Ovary (tissue), 3 donors: ENCODE data around the gene C9orf40.

Experiments used
- EP300 ChIP-seq: sonication (generic); formaldehyde crosslinking; IDR thresholded peaks from one replicate; pipeline ENCODE4 v1.6.1; 2017; ENCODE audit warnings: antibody characterized with exemption
- POLR2A ChIP-seq: fragments of 450-650 bp; IDR thresholded peaks from one replicate; pipeline ENCODE4 v1.6.1; 2017; ENCODE audit warnings: antibody characterized with exemption, mild to moderate bottlenecking, moderate library complexity
- TF ChIP-seq, protein P1 (sequence below), 3 donors: fragments of 450-650 bp in 2 of 3; fragments of 200-600 bp in 1 of 3; IDR thresholded peaks; one replicate each; pipeline versions ENCODE4 v1.5.1 to v1.8.0; 2016 to 2022; ENCODE audit warnings: antibody characterized with exemption in 3 of 3, mild to moderate bottlenecking in 1 of 3
- donor health status: DM: no; HTN: no; CAD: no.

DNA sequence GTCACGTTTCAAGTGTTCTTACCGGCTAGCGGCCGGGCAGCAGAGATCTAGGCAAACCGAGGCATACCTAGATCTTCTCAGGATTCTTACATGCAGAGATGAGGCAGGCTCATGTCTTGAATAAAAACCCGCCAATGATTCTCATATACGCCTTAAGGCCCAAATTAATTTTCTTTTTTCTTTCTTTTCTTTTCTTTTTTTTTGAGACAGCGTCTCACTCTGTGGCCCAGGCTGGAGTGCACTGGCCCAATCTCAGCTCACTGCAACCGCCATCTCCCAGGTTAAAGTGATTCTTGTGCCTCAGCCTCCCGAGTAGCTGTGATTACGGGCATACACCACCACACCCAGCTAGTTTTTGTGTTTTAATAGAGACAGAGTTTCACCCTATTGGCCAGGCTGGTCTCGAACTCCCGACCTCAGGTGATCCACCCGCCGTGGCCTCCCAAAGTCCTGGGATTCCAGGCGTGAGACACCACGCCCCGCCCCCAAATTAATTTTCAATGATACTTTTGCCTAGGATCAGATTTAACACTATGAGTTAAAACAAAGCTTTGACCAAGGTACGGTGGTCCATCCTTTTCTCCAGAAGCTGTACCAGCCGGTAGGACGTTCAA is 1.5 kb downstream of the C9orf40 start:
- TF ChIP-seq, protein P1, sequence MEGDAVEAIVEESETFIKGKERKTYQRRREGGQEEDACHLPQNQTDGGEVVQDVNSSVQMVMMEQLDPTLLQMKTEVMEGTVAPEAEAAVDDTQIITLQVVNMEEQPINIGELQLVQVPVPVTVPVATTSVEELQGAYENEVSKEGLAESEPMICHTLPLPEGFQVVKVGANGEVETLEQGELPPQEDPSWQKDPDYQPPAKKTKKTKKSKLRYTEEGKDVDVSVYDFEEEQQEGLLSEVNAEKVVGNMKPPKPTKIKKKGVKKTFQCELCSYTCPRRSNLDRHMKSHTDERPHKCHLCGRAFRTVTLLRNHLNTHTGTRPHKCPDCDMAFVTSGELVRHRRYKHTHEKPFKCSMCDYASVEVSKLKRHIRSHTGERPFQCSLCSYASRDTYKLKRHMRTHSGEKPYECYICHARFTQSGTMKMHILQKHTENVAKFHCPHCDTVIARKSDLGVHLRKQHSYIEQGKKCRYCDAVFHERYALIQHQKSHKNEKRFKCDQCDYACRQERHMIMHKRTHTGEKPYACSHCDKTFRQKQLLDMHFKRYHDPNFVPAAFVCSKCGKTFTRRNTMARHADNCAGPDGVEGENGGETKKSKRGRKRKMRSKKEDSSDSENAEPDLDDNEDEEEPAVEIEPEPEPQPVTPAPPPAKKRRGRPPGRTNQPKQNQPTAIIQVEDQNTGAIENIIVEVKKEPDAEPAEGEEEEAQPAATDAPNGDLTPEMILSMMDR (IDR thresholded peaks at IDR 0.05), result no peak
- no peak for TF ChIP-seq EP300
- no peak for TF ChIP-seq POLR2A
